Neural cell (in vitro differentiated cells): Measurements from ENCODE around the gene SUPT3H.

Source experiments
- CTCF ChIP-seq: fragments of 450-650 bp; IDR thresholded peaks from 2 replicates; pipeline ENCODE4 v1.5.1; 2014; ENCODE audit warnings: antibody characterized with exemption, mild to moderate bottlenecking, moderate library complexity; ENCODE audit not compliant: poor library complexity, severe bottlenecking
- EP300 ChIP-seq: fragments of 450-650 bp; conservative IDR thresholded peaks from 2 replicates; pipeline ENCODE4 v1.6.1; 2014; ENCODE audit warnings: antibody characterized with exemption, mild to moderate bottlenecking, moderate library complexity; ENCODE audit not compliant: poor library complexity, severe bottlenecking
- EZH2 ChIP-seq: fragments of 200-600, 300-800 bp; shearing (Covaris generic), sonication (generic); IDR thresholded peaks from 2 replicates; pipeline ENCODE4 v1.6.1; 2014; ENCODE audit warnings: antibody characterized with exemption, low read length, borderline replicate concordance, mild to moderate bottlenecking; ENCODE audit not compliant: insufficient read depth, poor library complexity, severe bottlenecking
- MXI1 ChIP-seq: fragments of 450-650 bp; conservative IDR thresholded peaks from 2 replicates; pipeline ENCODE4 v1.6.1; 2014; ENCODE audit warnings: antibody characterized with exemption, mild to moderate bottlenecking; ENCODE audit not compliant: poor library complexity, severe bottlenecking
- POLR2AphosphoS5 ChIP-seq: IDR thresholded peaks from 2 replicates; pipeline ENCODE4 v1.6.1; 2012
- RAD21 ChIP-seq: fragments of 450-650 bp; conservative IDR thresholded peaks from 2 replicates; pipeline ENCODE4 v1.6.1; 2014; ENCODE audit warnings: antibody characterized with exemption, mild to moderate bottlenecking, moderate library complexity
- REST ChIP-seq: IDR thresholded peaks from 2 replicates; pipeline ENCODE4 v1.6.1; 2012; ENCODE audit warnings: borderline replicate concordance
- SMC3 ChIP-seq: fragments of 450-650 bp; conservative IDR thresholded peaks from 2 replicates; pipeline ENCODE4 v1.6.1; 2014; ENCODE audit warnings: antibody characterized with exemption, mild to moderate bottlenecking, moderate library complexity; ENCODE audit not compliant: poor library complexity
- TAF1 ChIP-seq: IDR thresholded peaks from 2 replicates; pipeline ENCODE4 v1.6.1; 2012; ENCODE audit warnings: low read depth

- no peak for TF ChIP-seq CTCF
- no peak for TF ChIP-seq POLR2AphosphoS5
- no peak for TF ChIP-seq TAF1
- no peak for TF ChIP-seq SMC3
- no peak for TF ChIP-seq MXI1
- no peak for TF ChIP-seq REST
- TF ChIP-seq EZH2: no peak
- TF ChIP-seq EP300: no peak
- no peak for TF ChIP-seq RAD21
Observed at GRCh38 chr6:45382391-45382790, 4.7 kb upstream of the SUPT3H start.
